ENCODE results near the gene VIL1. TPM values are rescaled to one million over a fixed set of nuclear protein-coding genes. Genes with fewer than 3 reads are reported as not detected.

The VIL1 gene
- total RNA-seq, 1 donor from 2014 or later = 305 TPM

GRCh38 chr2:218395456-218395825 lies 23.5 kb upstream of the VIL1 start:
- peak overlapping the region; percentile 81 for H3K27ac Mint-ChIP-seq
- H3K36me3 Mint-ChIP-seq (ENCODE audit: insufficient read depth) = no peaks in the 10 kb centered on the region
- H3K9me3 Mint-ChIP-seq (ENCODE audit: low read depth) = no peaks in the 10 kb centered on the region
- peak overlapping the region; percentile 76 for H3K4me3 Mint-ChIP-seq (ENCODE audit: low read depth)
- no peak for DNase-seq (ENCODE audit: low spot score, unreplicated experiment)
- TF ChIP-seq CTCF (IDR thresholded peaks at IDR 0.05; ENCODE audit: unreplicated experiment) = no peak
- peaks cover 14% of the 10 kb centered on the region for H3K4me1 Mint-ChIP-seq (ENCODE audit: low read depth)
- no peaks in the 10 kb centered on the region for H3K27me3 Mint-ChIP-seq

- Mint-ChIP-seq H3K27ac (peak overlapping the region; percentile 100), H3K4me1 (ENCODE audit: low read depth) (peaks cover 14% of the 10 kb centered on the region), H3K4me3 (ENCODE audit: low read depth) (peak overlapping the region; percentile 92), H3K9me3 (ENCODE audit: low read depth) (no peaks in the 10 kb centered on the region), H3K36me3 (ENCODE audit: insufficient read depth) (no peaks in the 10 kb centered on the region), H3K27me3 (no peaks in the 10 kb centered on the region)
- TF ChIP-seq CTCF (IDR thresholded peaks at IDR 0.05; ENCODE audit: unreplicated experiment) = peak; percentile 93
- DNase-seq (ENCODE audit: low spot score, unreplicated experiment) = peak; percentile 92
These were observed 22.9 kb upstream of the VIL1 start for GRCh38 chr2:218395826-218396687.

GRCh38 chr2:218396688-218397462 lies 22.0 kb upstream of the VIL1 start:
- peak overlapping the region; percentile 100 for H3K27ac Mint-ChIP-seq
- DNase-seq (ENCODE audit: low spot score, unreplicated experiment) = no peak
- no peak for TF ChIP-seq CTCF (IDR thresholded peaks at IDR 0.05; ENCODE audit: unreplicated experiment)
- peaks cover 14% of the 10 kb centered on the region for H3K4me1 Mint-ChIP-seq (ENCODE audit: low read depth)
- H3K9me3 Mint-ChIP-seq (ENCODE audit: low read depth) = no peaks in the 10 kb centered on the region
- peak overlapping the region; percentile 92 for H3K4me3 Mint-ChIP-seq (ENCODE audit: low read depth)
- no peaks in the 10 kb centered on the region for H3K36me3 Mint-ChIP-seq (ENCODE audit: insufficient read depth)
- no peaks in the 10 kb centered on the region for H3K27me3 Mint-ChIP-seq

GRCh38 chr2:218397463-218397819 lies 21.5 kb upstream of the VIL1 start:
- TF ChIP-seq CTCF (IDR thresholded peaks at IDR 0.05; ENCODE audit: unreplicated experiment) = no peak
- Mint-ChIP-seq H3K4me1 (ENCODE audit: low read depth) (peaks cover 14% of the 10 kb centered on the region), H3K36me3 (ENCODE audit: insufficient read depth) (no peaks in the 10 kb centered on the region), H3K27ac (peak overlapping the region; percentile 100), H3K4me3 (ENCODE audit: low read depth) (peak overlapping the region; percentile 92), H3K27me3 (no peaks in the 10 kb centered on the region), H3K9me3 (ENCODE audit: low read depth) (no peaks in the 10 kb centered on the region)
- DNase-seq (ENCODE audit: low spot score, unreplicated experiment) = no peak

- DNase-seq (ENCODE audit: low spot score, unreplicated experiment) = peak; percentile 46
- Mint-ChIP-seq H3K4me3 (ENCODE audit: low read depth) (peak overlapping the region; percentile 92), H3K27ac (peak overlapping the region; percentile 100), H3K4me1 (ENCODE audit: low read depth) (peaks cover 14% of the 10 kb centered on the region), H3K36me3 (ENCODE audit: insufficient read depth) (no peaks in the 10 kb centered on the region), H3K9me3 (ENCODE audit: low read depth) (no peaks in the 10 kb centered on the region), H3K27me3 (no peaks in the 10 kb centered on the region)
- no peak for TF ChIP-seq CTCF (IDR thresholded peaks at IDR 0.05; ENCODE audit: unreplicated experiment)
These were observed 21.0 kb upstream of the VIL1 start for GRCh38 chr2:218397820-218398436.

All from progenitor cell of endocrine pancreas (in vitro differentiated cells).